SK-N-MC (cell line): ENCODE results near the gene PLK5.

Source experiments
- EZH2 ChIP-seq: fragments of 200-600 bp; sonication (generic); IDR thresholded peaks from one replicate; pipeline ENCODE4 v1.6.1; 2017; ENCODE audit warnings: antibody characterized with exemption
- FOXP2 ChIP-seq: optimal IDR thresholded peaks from 2 replicates; pipeline ENCODE3; 2011; ENCODE audit warnings: mild to moderate bottlenecking, moderate library complexity; ENCODE audit not compliant: insufficient read depth; ENCODE audit errors: extremely low read length, control extremely low read depth
- POLR2AphosphoS5 ChIP-seq: IDR thresholded peaks from 2 replicates; pipeline ENCODE4 v1.6.1; 2012; ENCODE audit warnings: mild to moderate bottlenecking, low read depth, low read length, borderline replicate concordance

DNA sequence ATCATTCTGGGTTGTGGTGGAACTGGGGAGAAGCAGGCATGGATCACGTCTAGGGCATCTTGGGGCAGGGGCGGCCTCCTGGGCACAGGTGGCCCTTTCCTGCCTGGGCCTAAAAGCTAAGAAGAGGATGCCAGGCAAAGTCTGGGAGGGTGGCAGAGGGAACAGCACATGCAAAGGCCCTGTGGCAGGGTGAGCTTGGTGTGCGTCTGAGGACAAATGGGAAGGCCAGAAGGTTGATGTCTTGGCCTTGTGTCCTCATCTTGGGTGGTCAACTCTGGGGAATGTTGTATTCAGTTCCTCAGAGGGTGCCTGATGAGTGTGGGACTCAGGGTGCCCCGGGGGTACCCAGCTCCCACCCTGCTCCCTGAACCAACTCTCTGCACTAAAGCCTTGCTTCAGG lies 5.4 kb upstream of the PLK5 start:
- TF ChIP-seq POLR2AphosphoS5 (no peak), EZH2 (no peak), FOXP2 (no peak)
